Endothelial cell of umbilical vein (primary cell): ENCODE measurements around the gene WIZ. TPM values are rescaled to one million over a fixed set of nuclear protein-coding genes. Genes with fewer than 3 reads are reported as not detected.

ENCODE experiments used
- BruUV-seq: library from RNA; stranded (reverse); fragments of 400-500 nt; replicated peaks from 2 replicates; lab custom pipeline; 2021; lab: Mats Ljungman, UMichigan
- CTCF ChIA-PET: fragments of 300-600, 350-600 bp; sonication (Branson Sonifier 250); formaldehyde crosslinking; loops from one replicate; lab custom pipeline; 2021; ENCODE audit warnings: antibody characterized with exemption, inconsistent platforms; lab: Charles Lee
- POLR2A ChIA-PET: fragments of 300-600, 350-600 bp; sonication (Branson Sonifier 250); formaldehyde crosslinking; loops from one replicate; lab custom pipeline; 2021; ENCODE audit warnings: antibody characterized with exemption, inconsistent platforms; lab: Charles Lee
- DNase-seq: peaks from one replicate; pipeline ENCODE4 v3.0.0-alpha.2; 2011; ENCODE audit warnings: low read depth, low spot score
- FAIRE-seq: peaks from 2 replicates; lab custom pipeline; 2011; peaks lifted over from hg19 to GRCh38; lab: Jason Lieb, UNC
- H2AFZ ChIP-seq: 2 replicates; pipeline ENCODE4 v1.6.0; 2012; ENCODE audit warnings: low read depth, low read length, control low read depth, inconsistent platforms
- H3K27ac ChIP-seq: 2 replicates; pipeline ENCODE4 v1.5.1; 2011; ENCODE audit warnings: low read depth, mild to moderate bottlenecking, control low read depth, low read length, moderate library complexity; ENCODE audit not compliant: insufficient read depth
- H3K27me3 ChIP-seq, 2 experiments: 2 replicates each; pipeline versions ENCODE4 v1.6.0 to v1.6.1; 2011; ENCODE audit warnings: low read length in 2 of 2, mixed read lengths in 1 of 2; ENCODE audit not compliant: control insufficient read depth in 2 of 2, insufficient read depth in 2 of 2
- H3K36me3 ChIP-seq, 2 experiments: 2 replicates in 1 of 2; 3 replicates in 1 of 2; pipeline ENCODE4 v1.5.1; 2011; ENCODE audit warnings: low read length in 2 of 2, mild to moderate bottlenecking in 1 of 2, moderate library complexity in 1 of 2; ENCODE audit not compliant: control insufficient read depth in 2 of 2, insufficient read depth in 2 of 2; ENCODE audit errors: extremely low read depth in 1 of 2
- H3K4me1 ChIP-seq: 3 replicates; pipeline ENCODE4 v1.5.1; 2011; ENCODE audit warnings: mild to moderate bottlenecking, low read length; ENCODE audit not compliant: control insufficient read depth, insufficient read depth; ENCODE audit errors: extremely low read depth
- H3K4me2 ChIP-seq: 2 replicates; pipeline ENCODE4 v1.6.1; 2011; ENCODE audit warnings: low read length, control low read depth, mixed read lengths; ENCODE audit not compliant: insufficient read depth
- H3K4me3 ChIP-seq, 3 experiments: fragments of 200-600 bp in 1 of 3; sonication (generic), shearing (Covaris generic) in 1 of 3; replicated peaks in 1 of 3; 2 replicates each; pipeline ENCODE4 v1.5.1; 2011 to 2016; ENCODE audit warnings: control low read depth in 3 of 3, low read length in 3 of 3, mild to moderate bottlenecking in 2 of 3, inconsistent platforms in 1 of 3, low read depth in 1 of 3, moderate library complexity in 1 of 3; ENCODE audit not compliant: insufficient read depth in 1 of 3
- H3K79me2 ChIP-seq: 2 replicates; pipeline ENCODE4 v1.6.0; 2012; ENCODE audit warnings: low read length, inconsistent platforms; ENCODE audit not compliant: control insufficient read depth, insufficient read depth
- H3K9ac ChIP-seq: replicated peaks from 2 replicates; pipeline ENCODE3; 2011; ENCODE audit warnings: low read length, control low read depth; ENCODE audit not compliant: insufficient read depth; ENCODE audit errors: extremely low read depth
- H3K9me1 ChIP-seq: replicated peaks from 3 replicates; pipeline ENCODE4 v1.6.0; 2011; ENCODE audit warnings: mild to moderate bottlenecking, low read length; ENCODE audit not compliant: control insufficient read depth, insufficient read depth; ENCODE audit errors: extremely low read depth
- H3K9me3 ChIP-seq: replicated peaks from 2 replicates; pipeline ENCODE4 v1.5.1; 2012; ENCODE audit warnings: low read length, inconsistent platforms; ENCODE audit not compliant: control insufficient read depth, insufficient read depth
- H4K20me1 ChIP-seq: replicated peaks from 2 replicates; pipeline ENCODE3; 2011; ENCODE audit warnings: mild to moderate bottlenecking, low read length; ENCODE audit not compliant: control insufficient read depth, insufficient read depth; ENCODE audit errors: extremely low read depth
- EZH2 ChIP-seq: IDR thresholded peaks from 2 replicates; pipeline ENCODE4 v1.6.1; 2012; ENCODE audit warnings: borderline replicate concordance, low read depth, mild to moderate bottlenecking, moderate library complexity, low read length, inconsistent platforms; ENCODE audit not compliant: severe bottlenecking
- FOS ChIP-seq: IDR thresholded peaks from 2 replicates; pipeline ENCODE4 v1.6.1; 2011; ENCODE audit warnings: mild to moderate bottlenecking, low read length, moderate library complexity, borderline replicate concordance; ENCODE audit not compliant: insufficient read depth
- GATA2 ChIP-seq: IDR thresholded peaks from 2 replicates; pipeline ENCODE4 v1.7.0; 2011; ENCODE audit warnings: low read depth, mild to moderate bottlenecking, moderate library complexity, mixed read lengths, low read length; ENCODE audit not compliant: insufficient read length, insufficient read depth
- JUN ChIP-seq: IDR thresholded peaks from 2 replicates; pipeline ENCODE4 v1.6.1; 2011; ENCODE audit warnings: borderline replicate concordance, low read depth; ENCODE audit not compliant: insufficient read length, insufficient read depth
- MYC ChIP-seq: IDR thresholded peaks from one replicate; pipeline ENCODE4 v1.6.1; 2011; ENCODE audit warnings: mild to moderate bottlenecking, low read depth, low read length
- POLR2A ChIP-seq: IDR thresholded peaks from 2 replicates; pipeline ENCODE4 v1.6.1; 2012; ENCODE audit warnings: low read depth, mild to moderate bottlenecking, control low read depth, low read length
- POLR2AphosphoS5 ChIP-seq: IDR thresholded peaks from 2 replicates; pipeline ENCODE4 v1.6.1; 2012; ENCODE audit warnings: low read depth, mild to moderate bottlenecking, control low read depth, low read length, moderate library complexity; ENCODE audit not compliant: insufficient read depth
- dilution Hi-C: fragments of 300-500 bp; cut with MboI; formaldehyde crosslinking; loops from one replicate; pipeline ENCODE4 v1.15.0; 2019; ENCODE audit warnings: low sequenced_read_pairs; ENCODE audit not compliant: extremely low pct_ligation_motif_present
- intact Hi-C: fragments of 100-400 bp; cut with micrococcal nuclease; formaldehyde crosslinking; loops from one replicate; pipeline ENCODE4 v1.10.0; 2022
- polyA plus RNA-seq, 4 experiments: library from polyadenylated mRNA; depleted of rRNA in 3 of 4; stranded (reverse) in 3 of 4; unstranded in 1 of 4; fragments of >200 nt; gene quantifications; 2 replicates each; pipeline versions ENCODE4 v1.2.1 to v1.2.3, GENCODE V29; 2011 to 2012; ENCODE audit warnings: missing spikeins in 1 of 4
- total RNA-seq: library from RNA; stranded (reverse); gene quantifications from 2 replicates; pipeline ENCODE4 v1.2.3, GENCODE V29; 2021
- TF ChIP-seq, protein P1 (sequence below), 2 donors: IDR thresholded peaks; 1 replicate in 1 of 2; 2 replicates in 1 of 2; pipeline ENCODE4 v1.5.1; 2011; ENCODE audit warnings: low read length in 2 of 2, mild to moderate bottlenecking in 2 of 2, moderate library complexity in 2 of 2, control low read depth in 1 of 2, inconsistent platforms in 1 of 2, low read depth in 1 of 2; ENCODE audit not compliant: insufficient read depth in 1 of 2; ENCODE audit errors: extremely low read depth in 1 of 2
- TF ChIP-seq, protein P2 (sequence below): IDR thresholded peaks from 2 replicates; pipeline ENCODE4 v1.6.1; 2011; ENCODE audit not compliant: insufficient read depth, insufficient read length

Gene WIZ
- total and polyA plus RNA-seq, 2 donors (not counting 3 experiments of a cell fraction or from before 2014, with no cell fraction given): 21.0 to 47.2 TPM

DNA sequence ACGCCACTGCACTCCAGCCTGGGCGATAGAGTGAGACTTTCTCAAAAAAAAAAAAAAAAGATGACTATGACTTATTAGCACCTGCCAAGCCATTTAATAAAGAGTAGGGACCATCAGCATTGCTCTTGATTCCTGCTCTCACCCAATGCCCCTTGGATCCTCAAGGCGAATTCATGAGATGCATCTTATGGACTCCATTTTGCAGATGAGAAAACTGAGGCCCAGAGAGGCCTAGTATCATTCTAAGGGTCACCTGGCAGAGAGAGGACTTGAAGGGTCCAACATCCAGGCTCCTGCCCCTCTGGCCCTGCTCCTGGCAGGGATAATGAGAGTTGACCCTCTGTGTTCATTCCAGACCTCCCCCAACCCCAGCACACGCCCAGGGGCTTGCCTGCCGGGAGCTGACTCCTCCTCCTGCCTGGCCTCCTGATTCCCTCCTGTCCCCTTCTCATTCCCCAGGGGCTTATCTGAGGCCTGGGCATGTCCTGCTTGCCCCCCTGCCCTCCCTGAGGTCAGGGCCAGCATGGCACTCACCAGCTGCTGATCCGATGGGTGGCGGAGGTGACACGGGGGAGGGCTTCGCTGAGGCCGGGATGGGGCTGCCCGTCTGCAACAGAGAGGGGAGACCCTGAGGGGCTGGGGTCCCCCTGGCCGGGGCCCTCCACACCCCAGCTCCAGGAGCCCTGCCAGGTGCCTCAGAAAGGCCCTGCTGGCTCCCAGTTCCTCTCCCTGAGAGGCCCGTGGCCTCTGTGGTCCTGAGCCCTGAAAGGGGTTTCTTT, 7.4 kb downstream of the WIZ start:
- Histone ChIP-seq H3K79me2 (no peaks in the 10 kb centered on the region), H3K4me1 (no peaks in the 10 kb centered on the region), H3K9me3 (no peaks in the 10 kb centered on the region), H2AFZ (no peak overlapping the region), H3K4me2 (no peak overlapping the region), H3K27me3 (no peaks in the 10 kb centered on the region), H4K20me1 (no peaks in the 10 kb centered on the region), H3K27ac (no peak overlapping the region), H3K4me3 (no peak overlapping the region), H3K9ac (no peak overlapping the region), H3K9me1 (no peaks in the 10 kb centered on the region), H3K36me3 (no peaks in the 10 kb centered on the region)
- ChIA-PET POLR2A (no interaction called here), CTCF (interaction anchor here (1.3 kb wide), 1 partner anchor 113 kb away, joined by 3 read pairs; no protein-coding TSS in a partner anchor)
- no peak for DNase-seq
- no peak for TF ChIP-seq FOS
- no peak for TF ChIP-seq MYC
- TF ChIP-seq, protein P1, sequence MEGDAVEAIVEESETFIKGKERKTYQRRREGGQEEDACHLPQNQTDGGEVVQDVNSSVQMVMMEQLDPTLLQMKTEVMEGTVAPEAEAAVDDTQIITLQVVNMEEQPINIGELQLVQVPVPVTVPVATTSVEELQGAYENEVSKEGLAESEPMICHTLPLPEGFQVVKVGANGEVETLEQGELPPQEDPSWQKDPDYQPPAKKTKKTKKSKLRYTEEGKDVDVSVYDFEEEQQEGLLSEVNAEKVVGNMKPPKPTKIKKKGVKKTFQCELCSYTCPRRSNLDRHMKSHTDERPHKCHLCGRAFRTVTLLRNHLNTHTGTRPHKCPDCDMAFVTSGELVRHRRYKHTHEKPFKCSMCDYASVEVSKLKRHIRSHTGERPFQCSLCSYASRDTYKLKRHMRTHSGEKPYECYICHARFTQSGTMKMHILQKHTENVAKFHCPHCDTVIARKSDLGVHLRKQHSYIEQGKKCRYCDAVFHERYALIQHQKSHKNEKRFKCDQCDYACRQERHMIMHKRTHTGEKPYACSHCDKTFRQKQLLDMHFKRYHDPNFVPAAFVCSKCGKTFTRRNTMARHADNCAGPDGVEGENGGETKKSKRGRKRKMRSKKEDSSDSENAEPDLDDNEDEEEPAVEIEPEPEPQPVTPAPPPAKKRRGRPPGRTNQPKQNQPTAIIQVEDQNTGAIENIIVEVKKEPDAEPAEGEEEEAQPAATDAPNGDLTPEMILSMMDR (IDR thresholded peaks at IDR 0.05; ENCODE audit: extremely low read depth in 1 of 2, insufficient read depth in 1 of 2, low read depth in 1 of 2, low read length in 2 of 2): no peak
- no peak for TF ChIP-seq JUN
- intact Hi-C loops (no loop called here), dilution Hi-C loops (no loop called here)
- no TSS peak for BruUV-seq
- no peak for FAIRE-seq

DNA sequence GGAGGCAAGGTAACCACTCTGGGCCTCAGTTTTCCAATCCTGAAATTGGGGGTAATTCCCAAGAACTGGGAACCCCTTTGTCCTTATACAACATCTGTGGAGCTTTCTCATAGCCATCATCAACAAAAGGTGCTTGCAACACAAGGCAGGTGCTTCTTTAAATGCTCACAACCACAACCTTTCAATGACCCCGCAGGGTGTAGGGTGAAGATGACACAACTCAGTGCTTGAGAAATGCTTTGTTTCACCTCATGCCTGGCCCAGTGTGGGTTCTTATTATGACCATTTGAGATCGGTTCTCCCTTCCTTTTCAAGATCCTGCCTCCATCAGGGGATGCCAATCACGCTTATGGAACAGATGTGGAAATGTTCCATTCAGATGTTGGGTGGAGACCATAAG, 8.4 kb downstream of the WIZ start:
- BruUV-seq: no TSS peak
- Histone ChIP-seq H3K27ac (no peak overlapping the region), H3K9me1 (no peaks in the 10 kb centered on the region), H3K79me2 (no peaks in the 10 kb centered on the region), H3K4me3 (no peak overlapping the region), H2AFZ (no peak overlapping the region), H3K4me2 (no peak overlapping the region), H3K27me3 (no peaks in the 10 kb centered on the region), H3K36me3 (no peaks in the 10 kb centered on the region), H3K9me3 (no peaks in the 10 kb centered on the region), H3K9ac (no peak overlapping the region), H4K20me1 (no peaks in the 10 kb centered on the region), H3K4me1 (no peaks in the 10 kb centered on the region)
- TF ChIP-seq, protein P2, sequence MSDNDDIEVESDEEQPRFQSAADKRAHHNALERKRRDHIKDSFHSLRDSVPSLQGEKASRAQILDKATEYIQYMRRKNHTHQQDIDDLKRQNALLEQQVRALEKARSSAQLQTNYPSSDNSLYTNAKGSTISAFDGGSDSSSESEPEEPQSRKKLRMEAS: no peak
- no peak for TF ChIP-seq POLR2A
- TF ChIP-seq, protein P1 (IDR thresholded peaks at IDR 0.05; ENCODE audit: extremely low read depth in 1 of 2, insufficient read depth in 1 of 2, low read depth in 1 of 2, low read length in 2 of 2): no peak
- TF ChIP-seq POLR2AphosphoS5: no peak
- no peak for TF ChIP-seq EZH2
- no peak for TF ChIP-seq JUN
- TF ChIP-seq MYC: no peak
- no peak for TF ChIP-seq FOS
- no peak for TF ChIP-seq GATA2
- intact Hi-C loops (no loop called here), dilution Hi-C loops (no loop called here)
- ChIA-PET CTCF (interaction anchor here (1.3 kb wide), 1 partner anchor 114 kb away, joined by 3 read pairs; no protein-coding TSS in a partner anchor), POLR2A (no interaction called here)
- FAIRE-seq (no peak), DNase-seq (no peak)
